PFSK-1 (cell line): ENCODE measurements around the gene XPR1.

Experiments used
- FOXP2 ChIP-seq: optimal IDR thresholded peaks from 2 replicates; pipeline ENCODE3; 2011; ENCODE audit warnings: borderline replicate concordance, control low read depth, inconsistent platforms; ENCODE audit not compliant: insufficient read depth; ENCODE audit errors: extremely low read length, extremely low read depth
- POLR2AphosphoS5 ChIP-seq: IDR thresholded peaks from 2 replicates; pipeline ENCODE4 v1.6.1; 2012; ENCODE audit warnings: low read depth, mild to moderate bottlenecking, control low read depth, low read length, moderate library complexity
- TF ChIP-seq, protein P1 (sequence below), 2 experiments: IDR thresholded peaks; 2 replicates each; pipeline versions ENCODE4 v1.6.1 to v1.8.0; 2011 to 2012; ENCODE audit warnings: low read depth in 2 of 2, low read length in 2 of 2, control low read depth in 1 of 2, inconsistent platforms in 1 of 2, mild to moderate bottlenecking in 1 of 2, moderate library complexity in 1 of 2; ENCODE audit not compliant: insufficient read depth in 1 of 2

GRCh38 chr1:180773210-180773865 lies 141.5 kb downstream of the XPR1 start:
- TF ChIP-seq, protein P1, sequence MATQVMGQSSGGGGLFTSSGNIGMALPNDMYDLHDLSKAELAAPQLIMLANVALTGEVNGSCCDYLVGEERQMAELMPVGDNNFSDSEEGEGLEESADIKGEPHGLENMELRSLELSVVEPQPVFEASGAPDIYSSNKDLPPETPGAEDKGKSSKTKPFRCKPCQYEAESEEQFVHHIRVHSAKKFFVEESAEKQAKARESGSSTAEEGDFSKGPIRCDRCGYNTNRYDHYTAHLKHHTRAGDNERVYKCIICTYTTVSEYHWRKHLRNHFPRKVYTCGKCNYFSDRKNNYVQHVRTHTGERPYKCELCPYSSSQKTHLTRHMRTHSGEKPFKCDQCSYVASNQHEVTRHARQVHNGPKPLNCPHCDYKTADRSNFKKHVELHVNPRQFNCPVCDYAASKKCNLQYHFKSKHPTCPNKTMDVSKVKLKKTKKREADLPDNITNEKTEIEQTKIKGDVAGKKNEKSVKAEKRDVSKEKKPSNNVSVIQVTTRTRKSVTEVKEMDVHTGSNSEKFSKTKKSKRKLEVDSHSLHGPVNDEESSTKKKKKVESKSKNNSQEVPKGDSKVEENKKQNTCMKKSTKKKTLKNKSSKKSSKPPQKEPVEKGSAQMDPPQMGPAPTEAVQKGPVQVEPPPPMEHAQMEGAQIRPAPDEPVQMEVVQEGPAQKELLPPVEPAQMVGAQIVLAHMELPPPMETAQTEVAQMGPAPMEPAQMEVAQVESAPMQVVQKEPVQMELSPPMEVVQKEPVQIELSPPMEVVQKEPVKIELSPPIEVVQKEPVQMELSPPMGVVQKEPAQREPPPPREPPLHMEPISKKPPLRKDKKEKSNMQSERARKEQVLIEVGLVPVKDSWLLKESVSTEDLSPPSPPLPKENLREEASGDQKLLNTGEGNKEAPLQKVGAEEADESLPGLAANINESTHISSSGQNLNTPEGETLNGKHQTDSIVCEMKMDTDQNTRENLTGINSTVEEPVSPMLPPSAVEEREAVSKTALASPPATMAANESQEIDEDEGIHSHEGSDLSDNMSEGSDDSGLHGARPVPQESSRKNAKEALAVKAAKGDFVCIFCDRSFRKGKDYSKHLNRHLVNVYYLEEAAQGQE (IDR thresholded peaks at IDR 0.05; ENCODE audit: insufficient read depth in 1 of 2, low read depth in 2 of 2, low read length in 2 of 2): no peak
- TF ChIP-seq POLR2AphosphoS5: no peak
- TF ChIP-seq FOXP2: no peak
